Stimulated activated CD8-positive, alpha-beta memory T cell treated with anti-CD3 and anti-CD28 coated beads, Interleukin-12 subunit alpha, Interleukin-12 subunit beta, amount 100 ng/mL, for 1 hour (primary cell): Measurements from ENCODE around the gene NARS2.

ENCODE experiments used
- DNase-seq: peaks from one replicate; pipeline ENCODE4 v3.0.0-alpha.2; 2020; ENCODE audit warnings: low read depth

Gene NARS2

DNA sequence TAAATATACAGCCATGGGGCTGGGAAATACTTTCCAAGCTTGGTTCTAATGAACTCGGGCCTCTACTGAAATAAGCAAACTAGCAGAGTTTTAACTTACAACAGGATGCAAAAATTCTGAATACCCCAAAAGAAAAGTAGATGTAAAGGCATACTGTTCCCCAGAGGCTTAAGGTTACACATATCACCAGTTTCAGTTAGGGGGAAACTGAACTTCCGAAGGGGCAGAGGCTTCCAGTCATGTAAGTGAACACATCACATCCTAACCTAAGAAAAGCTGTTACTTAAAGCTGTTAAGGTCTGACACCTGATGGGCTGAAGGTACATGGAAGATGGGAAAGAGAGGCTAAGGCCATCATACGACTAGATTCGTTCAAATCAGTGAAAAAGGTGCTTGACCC lies 159.3 kb downstream of the NARS2 start:
- DNase-seq, result no peak

DNA sequence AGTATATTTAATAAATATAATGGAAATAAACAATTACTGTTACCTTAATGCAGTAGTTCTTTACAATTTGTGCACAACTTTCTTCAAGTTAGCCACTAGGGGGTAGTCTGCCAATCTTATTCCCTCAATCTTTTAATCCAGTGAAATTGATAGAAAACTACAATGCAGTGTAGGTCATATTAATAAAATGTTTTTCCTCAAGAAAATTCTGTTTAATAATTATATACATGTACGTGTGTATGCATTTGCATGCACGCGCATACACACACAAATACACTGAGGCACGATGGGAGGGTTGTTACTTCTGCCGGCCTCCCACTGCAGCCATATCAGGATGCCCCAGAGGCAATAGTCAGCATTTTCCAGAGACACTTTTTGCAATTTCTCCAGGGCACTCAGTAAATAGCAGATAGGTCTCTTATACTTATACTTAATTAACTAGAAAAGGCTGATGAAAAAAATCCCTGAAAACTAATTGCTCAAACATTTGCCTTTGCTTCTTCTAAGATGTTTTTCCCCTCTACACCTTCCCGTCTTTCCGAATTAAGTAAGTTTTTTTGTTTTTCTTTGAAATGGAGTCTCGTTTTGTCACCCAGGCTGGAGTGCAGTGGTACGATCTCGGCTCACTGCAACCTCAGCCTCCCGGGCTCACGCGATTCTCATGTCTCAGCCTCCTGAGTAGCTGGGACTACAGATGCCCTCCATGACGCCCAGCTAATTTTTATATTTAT lies 160.2 kb downstream of the NARS2 start:
- DNase-seq, result no peak

DNA sequence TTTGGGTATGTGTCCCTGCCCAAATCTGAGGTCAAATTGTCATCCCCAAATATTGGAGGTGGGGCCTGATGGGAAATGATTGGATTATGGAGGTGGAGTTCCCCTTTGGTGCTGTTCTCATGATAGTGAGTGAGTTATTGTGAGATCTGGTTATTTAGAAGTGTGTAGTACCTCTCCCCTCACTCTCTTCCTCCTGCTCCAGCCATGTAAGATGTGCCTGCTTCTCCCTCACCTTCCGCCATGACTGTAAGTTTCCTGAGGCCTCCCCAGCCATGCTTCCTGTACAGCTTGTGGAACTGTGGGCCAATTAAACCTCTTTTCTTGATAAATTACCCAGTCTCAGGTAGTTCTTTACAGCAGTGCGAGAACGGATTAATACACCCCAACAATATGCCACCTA lies 166.0 kb downstream of the NARS2 start:
- no peak for DNase-seq

DNA sequence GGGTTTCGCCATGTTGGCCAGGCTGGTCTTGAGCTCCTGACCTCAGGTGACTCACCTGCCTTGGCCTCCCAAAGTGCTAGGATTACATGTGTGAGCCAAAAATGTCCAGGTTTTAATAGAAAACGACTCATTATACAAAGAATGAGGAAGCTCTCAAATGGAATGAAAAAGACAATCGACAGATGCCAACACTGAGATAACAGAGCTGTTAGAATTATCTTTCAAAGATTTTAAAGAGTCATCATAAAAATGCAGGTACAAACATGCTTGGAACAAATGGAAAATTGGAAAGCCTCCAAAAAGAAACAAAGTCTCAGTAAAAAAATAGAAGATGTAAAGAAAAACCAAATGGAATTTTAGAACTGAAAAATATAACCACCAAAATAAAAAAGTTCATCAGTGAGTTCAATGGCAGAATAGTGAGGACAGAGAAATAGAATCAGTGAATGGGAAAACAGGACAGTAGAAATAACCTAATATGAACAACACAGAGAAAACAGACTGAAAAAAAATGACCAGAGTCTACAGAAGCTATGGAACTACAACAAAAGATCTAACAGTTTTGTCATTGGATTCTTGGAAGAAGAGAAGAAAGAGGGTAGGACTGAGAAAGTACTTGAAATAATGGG lies 168.0 kb downstream of the NARS2 start:
- DNase-seq, result no peak

DNA sequence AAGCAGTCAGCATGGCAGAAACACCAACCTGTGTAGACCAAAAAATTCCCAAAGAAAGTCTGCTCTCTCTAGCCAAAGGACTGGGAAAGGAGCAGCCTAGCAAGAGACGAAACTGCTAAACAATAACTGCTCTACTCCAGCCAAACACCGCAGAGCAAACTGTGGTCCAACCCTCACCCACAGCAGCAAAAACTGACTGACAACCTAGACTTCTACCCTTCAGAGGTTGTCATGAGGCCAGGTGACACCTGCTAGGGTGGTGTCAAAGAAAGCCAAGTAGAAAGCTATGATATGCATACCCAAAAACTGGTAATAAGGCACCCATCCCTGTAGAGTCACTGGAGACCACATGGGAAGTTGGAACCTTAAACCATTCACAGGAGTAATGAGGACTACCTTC lies 168.9 kb downstream of the NARS2 start:
- no peak for DNase-seq

DNA sequence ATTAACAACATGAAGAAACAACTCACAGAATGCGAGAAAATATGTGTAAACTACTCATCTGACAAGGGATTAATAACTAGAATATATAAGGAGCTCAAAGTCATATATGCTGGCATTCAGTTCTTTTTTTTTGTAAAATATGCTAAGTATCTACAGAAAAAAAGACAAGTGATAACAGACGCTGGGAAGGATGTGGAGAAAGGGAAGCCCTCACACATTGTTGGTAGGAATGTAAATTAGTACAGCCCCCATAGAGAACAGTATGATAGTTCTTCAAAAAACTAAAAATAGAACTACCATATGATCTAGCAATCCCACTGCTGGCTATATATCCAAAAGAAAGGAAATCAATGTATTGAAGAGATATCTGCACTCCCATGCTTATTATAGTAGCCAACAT lies 170.9 kb downstream of the NARS2 start:
- no peak for DNase-seq

DNA sequence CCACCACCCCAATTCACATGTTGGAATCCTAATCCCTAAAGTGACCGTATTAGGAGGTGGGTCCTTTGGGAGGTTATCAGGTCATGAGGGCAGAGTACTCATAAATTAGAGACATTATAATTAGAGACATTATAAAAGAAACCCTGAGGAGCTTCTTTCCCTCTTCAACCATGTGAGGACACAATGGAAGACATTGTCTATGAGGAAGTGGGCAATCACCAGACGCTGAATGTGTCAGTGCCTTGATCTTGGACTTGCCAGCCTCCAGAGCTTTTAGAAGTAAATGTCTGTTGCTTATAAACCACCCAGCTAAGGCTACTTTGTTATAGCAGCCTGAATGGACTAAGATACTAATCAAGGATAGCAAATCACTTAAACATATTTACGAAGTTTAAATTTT lies 171.8 kb downstream of the NARS2 start:
- no peak for DNase-seq

DNA sequence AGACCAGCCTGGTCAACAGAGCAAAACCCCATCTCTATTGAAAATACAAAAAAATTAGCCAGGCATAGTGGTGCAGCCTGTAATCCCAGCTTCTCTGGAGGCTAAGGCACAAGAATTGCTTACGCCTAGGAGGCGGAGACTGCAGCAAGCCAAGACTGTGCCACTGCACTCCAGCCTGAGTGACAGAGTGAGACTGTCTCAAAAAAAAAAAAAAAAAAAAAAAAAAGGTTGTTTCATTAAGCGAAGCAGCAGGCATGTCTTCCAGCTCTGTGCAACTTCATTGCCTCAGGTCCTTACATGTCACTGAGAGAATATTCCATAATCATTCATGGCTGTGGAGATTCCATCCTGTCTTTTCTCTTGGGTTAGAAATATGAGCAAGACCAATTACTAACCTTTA lies 174.0 kb downstream of the NARS2 start:
- DNase-seq, result no peak

DNA sequence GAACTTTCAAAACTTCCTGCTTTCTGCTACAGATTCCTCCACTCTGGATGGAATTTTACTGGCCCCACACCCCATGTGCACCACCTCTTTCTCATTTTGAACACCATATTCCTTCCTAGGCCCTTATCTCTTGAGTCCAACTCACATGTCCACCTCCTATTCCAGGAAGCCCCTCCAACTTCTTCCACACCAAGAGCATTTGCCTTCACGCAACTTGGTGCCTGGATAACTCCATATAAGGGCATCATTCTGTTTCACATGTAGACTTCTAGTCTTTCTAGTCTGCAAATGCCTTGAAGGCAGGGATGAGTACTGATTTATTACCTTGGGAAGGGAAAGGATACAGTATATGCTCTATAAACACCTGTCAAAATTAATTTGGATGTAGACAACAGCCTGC lies 174.5 kb downstream of the NARS2 start:
- DNase-seq, result no peak

DNA sequence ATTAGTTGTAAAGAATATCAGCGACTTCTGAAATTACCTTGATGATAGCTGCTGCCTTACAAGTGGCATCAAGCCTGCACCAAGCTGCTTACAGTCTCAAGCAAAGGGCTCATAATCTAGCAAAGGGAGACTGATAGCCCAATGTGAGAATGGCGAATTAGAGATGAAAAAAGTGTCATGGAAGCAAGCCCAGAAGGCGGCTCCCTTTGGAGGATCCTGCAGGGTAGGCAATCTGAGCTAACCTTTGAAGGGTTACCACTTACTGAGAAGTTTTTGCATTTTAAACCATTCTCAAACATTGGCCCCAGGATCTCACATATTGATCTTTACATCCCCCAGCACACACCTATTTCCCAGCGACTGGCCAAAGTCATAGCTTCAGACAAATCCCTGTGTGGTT lies 175.5 kb downstream of the NARS2 start:
- no peak for DNase-seq

DNA sequence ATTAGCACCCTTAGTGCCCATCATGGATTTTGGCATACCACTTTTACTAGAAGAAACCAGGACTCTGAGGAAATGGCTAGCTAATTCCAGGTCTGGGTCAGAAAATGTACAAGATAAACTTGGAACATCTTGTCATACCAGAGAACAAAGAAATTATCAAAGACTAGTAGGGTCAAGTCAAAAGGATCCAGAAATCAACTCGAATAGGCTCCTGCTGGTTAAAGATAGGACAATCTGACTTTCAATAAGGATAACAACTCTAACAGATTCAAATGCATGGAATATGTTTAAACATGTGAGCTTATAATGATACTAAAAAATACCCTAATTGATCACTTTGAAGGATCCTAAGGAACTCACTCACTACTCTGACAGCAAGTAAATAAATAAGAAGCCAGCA lies 175.9 kb downstream of the NARS2 start:
- DNase-seq, result no peak

DNA sequence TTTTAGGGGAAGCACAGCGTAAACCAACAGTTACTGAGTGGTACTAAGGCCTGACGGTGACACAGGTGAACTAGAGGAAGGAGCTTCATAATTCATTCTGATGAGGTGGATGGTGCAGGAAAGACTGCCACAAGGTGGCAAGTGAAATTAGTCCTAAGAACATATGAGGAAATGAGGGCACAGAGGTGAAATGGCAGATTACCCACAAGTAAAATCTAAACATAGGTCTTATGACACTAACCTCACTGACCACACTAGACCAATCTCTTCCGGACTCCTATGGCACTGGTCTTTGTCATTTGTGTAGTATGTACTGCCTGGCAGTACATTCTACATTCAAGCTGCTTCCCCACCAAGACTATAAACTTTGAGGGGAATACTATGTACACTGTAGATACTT lies 177.3 kb downstream of the NARS2 start:
- no peak for DNase-seq

DNA sequence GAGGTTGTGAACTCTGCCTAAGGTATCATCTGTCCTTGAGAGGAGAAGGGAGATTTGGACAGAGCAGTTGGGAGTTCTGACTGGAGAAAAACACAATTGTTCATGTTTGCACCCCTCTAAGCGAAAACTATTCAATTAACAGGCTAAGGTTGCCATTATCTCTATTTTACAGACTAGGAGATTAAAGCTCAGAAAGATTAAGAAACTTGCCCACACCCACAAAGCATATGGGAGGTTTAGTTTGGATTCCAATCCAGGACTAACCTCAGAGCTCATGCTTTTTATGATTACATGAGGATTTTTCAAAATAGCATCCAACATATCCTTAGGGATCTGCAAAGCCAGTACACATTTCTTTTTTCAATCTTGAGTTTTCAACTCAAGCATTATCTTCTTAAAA lies 179.1 kb downstream of the NARS2 start:
- DNase-seq, result no peak

DNA sequence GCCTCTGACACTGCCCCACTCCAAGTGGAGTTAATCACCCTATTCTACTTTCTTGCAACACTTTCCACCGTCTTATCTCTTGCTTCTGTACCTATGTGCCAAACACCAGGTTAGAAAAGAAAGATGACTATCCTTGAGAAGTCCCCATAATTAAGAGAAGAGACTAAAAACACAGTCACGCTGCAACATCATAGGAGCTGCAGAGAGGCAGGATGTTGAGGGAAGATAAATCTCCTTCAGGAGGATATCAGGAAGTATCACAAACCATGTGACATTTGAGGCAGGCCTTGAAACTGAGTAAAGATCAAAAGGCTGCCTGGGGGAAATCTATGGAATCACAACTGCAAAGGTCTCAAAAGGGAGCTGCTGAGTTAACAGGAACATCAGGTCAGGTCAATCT lies 181.8 kb downstream of the NARS2 start:
- no peak for DNase-seq

DNA sequence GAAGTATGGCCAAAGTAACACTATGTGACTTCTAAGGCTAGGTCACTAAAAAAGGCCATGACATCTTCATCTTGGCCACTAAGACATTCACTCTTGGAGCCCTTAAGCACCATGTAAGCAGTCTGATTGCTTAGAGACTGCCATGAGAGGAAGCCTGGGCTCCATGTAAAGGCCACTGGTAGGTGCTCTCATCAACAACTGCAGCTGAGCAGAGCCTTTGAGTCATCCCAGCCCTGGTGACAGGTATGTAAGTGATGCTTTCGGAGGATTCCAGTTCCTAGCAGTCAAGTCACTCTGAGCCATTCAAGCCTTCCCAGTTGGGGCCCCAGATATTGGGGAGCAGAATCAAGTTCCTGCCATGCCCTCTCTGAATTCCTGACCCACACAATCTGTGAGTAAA lies 183.2 kb downstream of the NARS2 start:
- no peak for DNase-seq

DNA sequence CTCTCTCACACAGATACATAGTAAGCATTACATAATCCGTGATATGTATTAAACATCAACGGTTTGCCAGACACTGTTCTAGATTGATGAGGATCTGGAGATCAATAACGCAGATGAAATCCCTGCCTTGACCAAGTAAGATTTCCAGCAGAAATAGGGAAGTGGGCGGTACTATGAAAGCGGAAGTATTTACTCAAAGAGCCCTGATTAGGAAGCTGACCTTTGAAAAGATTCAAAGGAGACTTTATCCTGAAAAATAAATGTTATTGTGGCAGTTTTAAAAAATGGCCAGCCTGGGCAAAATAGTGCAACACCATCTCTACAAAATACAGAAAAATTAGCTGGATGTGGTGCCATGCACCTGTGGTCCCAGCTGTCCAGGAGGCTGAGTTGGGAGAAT lies 183.9 kb downstream of the NARS2 start:
- DNase-seq, result no peak

DNA sequence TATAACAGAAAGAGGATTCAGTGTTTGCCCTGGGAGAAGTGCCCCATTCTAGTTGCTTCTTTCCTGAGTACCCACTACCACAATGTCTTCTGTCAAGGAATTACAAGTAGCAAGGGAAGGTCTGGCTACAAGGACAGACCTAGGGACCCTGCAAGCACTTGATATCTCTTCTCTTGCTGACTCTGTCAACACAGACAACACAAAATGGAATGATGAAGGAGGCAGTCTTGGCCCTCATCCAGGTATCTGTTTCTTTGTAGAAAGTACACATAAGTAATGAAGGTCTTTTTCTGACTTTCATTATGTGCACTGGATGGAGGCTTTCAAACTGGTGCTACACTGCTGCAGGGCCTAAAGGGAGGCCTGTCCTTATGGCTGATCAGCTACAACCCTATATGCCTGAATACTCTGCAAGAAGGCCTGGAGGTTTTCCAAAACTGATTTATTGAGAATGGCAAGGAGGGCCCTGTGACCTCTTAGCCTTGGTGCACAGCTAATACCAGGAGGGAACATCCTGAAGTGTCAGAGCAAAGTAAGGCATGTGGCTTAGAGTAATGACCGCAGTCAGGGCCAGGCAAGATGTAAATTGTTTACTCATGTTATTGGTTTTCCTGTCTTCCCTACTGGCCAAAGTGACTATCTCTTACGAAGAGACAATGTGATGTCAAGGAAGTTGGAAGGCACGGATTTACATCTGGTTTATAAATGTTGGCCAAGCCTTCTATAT lies 188.3 kb downstream of the NARS2 start:
- no peak for DNase-seq
